Ascending aorta (tissue), 2 donors: ENCODE results near the gene AFF2. TPM values are rescaled to one million over a fixed set of nuclear protein-coding genes. Genes with fewer than 3 reads are reported as not detected.

Experiments
- DNase-seq, 2 donors: peaks; one replicate each; pipeline ENCODE4 v3.0.0-alpha.2; 2019; ENCODE audit warnings: low spot score in 2 of 2
- H3K27ac ChIP-seq, 2 donors: fragments of 200-600 bp; sonication (generic); one replicate each; pipeline ENCODE4 v1.5.1; 2016 to 2017; ENCODE audit warnings: mild to moderate bottlenecking in 1 of 2
- H3K27me3 ChIP-seq: fragments of 200-600 bp; sonication (generic); one replicate; pipeline ENCODE4 v1.5.1; 2017
- H3K36me3 ChIP-seq, 2 donors: fragments of 200-600 bp; sonication (generic); one replicate each; pipeline ENCODE4 v1.5.1; 2016
- H3K4me1 ChIP-seq, 2 donors: fragments of 200-600 bp; sonication (generic); one replicate each; pipeline ENCODE4 v1.5.1; 2016 to 2017; ENCODE audit warnings: mild to moderate bottlenecking in 1 of 2
- H3K4me3 ChIP-seq, 2 donors: fragments of 200-600 bp; sonication (generic); one replicate each; pipeline ENCODE4 v1.5.1; 2016 to 2017; ENCODE audit warnings: mild to moderate bottlenecking in 1 of 2
- H3K9me3 ChIP-seq, 2 donors: fragments of 200-600 bp; sonication (generic); one replicate each; pipeline ENCODE4 v1.5.1; 2016
- intact Hi-C: fragments of 100-400 bp; cut with DNase I; formaldehyde crosslinking; loops from one replicate; pipeline ENCODE4 v1.15.1; 2023
- total RNA-seq: library from RNA; depleted of rRNA; stranded (reverse); fragments of >200 nt; gene quantifications from one replicate; pipeline ENCODE4 v1.1.0, GENCODE V29; 2016
- TF ChIP-seq, protein P1 (sequence below), 3 experiments: fragments of 200-600 bp in 2 of 3; fragments of 450-650 bp in 1 of 3; sonication (generic) in 2 of 3; IDR thresholded peaks; one replicate each; pipeline ENCODE4 v1.5.1; 2016 to 2019; ENCODE audit warnings: antibody characterized with exemption in 3 of 3, mild to moderate bottlenecking in 1 of 3, moderate library complexity in 1 of 3

The AFF2 gene
- total RNA-seq, 1 donor from 2014 or later, result 2.3 TPM

DNA sequence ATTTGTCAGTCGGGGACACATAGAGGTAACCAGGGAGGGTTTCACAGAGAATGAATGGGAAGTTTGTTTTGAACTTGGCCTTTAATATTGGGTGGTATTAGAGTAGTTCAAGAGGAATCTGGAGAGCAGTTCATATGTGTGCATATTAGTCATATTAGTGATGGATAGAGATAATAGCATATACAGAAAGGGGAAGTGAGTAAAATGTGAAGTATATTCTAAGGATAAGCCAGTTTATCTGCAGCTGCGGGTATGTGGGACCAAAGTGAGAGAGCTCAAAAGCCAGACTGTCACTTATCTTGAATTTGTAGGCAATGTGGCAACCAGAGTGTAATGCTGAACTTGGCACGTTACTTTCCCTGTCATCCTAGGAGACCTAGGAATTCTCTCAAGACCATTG lies 169.9 kb downstream of the AFF2 start:
- Histone ChIP-seq H3K4me3 (no peak overlapping the region), H3K4me1 (no peaks in the 10 kb centered on the region), H3K27me3 (no peaks in the 10 kb centered on the region), H3K36me3 (no peaks in the 10 kb centered on the region), H3K9me3 (peaks cover 0 to 9% of the 10 kb centered on the region in 2 donors), H3K27ac (no peak overlapping the region)
- TF ChIP-seq, protein P1, sequence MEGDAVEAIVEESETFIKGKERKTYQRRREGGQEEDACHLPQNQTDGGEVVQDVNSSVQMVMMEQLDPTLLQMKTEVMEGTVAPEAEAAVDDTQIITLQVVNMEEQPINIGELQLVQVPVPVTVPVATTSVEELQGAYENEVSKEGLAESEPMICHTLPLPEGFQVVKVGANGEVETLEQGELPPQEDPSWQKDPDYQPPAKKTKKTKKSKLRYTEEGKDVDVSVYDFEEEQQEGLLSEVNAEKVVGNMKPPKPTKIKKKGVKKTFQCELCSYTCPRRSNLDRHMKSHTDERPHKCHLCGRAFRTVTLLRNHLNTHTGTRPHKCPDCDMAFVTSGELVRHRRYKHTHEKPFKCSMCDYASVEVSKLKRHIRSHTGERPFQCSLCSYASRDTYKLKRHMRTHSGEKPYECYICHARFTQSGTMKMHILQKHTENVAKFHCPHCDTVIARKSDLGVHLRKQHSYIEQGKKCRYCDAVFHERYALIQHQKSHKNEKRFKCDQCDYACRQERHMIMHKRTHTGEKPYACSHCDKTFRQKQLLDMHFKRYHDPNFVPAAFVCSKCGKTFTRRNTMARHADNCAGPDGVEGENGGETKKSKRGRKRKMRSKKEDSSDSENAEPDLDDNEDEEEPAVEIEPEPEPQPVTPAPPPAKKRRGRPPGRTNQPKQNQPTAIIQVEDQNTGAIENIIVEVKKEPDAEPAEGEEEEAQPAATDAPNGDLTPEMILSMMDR (IDR thresholded peaks at IDR 0.05), result no peak
- intact Hi-C loops, result no loop called here
- no peak for DNase-seq

- Histone ChIP-seq H3K4me1 (no peaks in the 10 kb centered on the region), H3K27ac (no peak overlapping the region), H3K4me3 (no peak overlapping the region), H3K27me3 (no peaks in the 10 kb centered on the region), H3K9me3 (peaks cover 0 to 9% of the 10 kb centered on the region in 2 donors), H3K36me3 (no peaks in the 10 kb centered on the region)
- no peak for DNase-seq
- intact Hi-C loops, result no loop called here
- TF ChIP-seq, protein P1 (IDR thresholded peaks at IDR 0.05), result no peak
Measured at GRCh38 chrX:148672517-148672916, 172.1 kb downstream of the AFF2 start.

DNA sequence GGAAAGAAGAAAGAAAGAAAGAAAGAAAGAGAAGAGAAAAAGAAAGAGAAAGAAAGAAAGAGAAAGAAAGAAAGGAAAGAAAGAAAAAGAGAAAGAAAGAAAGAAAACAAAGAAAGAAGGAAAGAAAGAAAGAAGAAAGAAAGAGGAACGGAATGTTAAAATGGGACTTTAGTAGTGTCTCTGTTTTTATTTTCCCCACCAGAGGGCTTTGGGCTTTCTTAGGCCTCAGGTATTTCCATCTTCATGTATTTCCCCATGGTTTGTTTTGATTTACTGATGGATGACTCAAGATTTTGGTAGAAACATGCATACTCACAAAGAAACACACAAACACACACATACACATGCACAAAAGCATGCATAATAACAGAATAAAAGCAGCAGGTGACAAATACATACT lies 181.2 kb downstream of the AFF2 start:
- Histone ChIP-seq H3K27ac (no peak overlapping the region), H3K4me1 (no peaks in the 10 kb centered on the region), H3K36me3 (no peaks in the 10 kb centered on the region), H3K27me3 (no peaks in the 10 kb centered on the region), H3K4me3 (no peak overlapping the region), H3K9me3 (no peaks in the 10 kb centered on the region)
- no peak for DNase-seq
- TF ChIP-seq, protein P1 (IDR thresholded peaks at IDR 0.05), result no peak
- intact Hi-C loops, result no loop called here

GRCh38 chrX:148682206-148682605 lies 181.8 kb downstream of the AFF2 start:
- H3K27me3 ChIP-seq, result no peaks in the 10 kb centered on the region
- H3K27ac ChIP-seq, result no peak overlapping the region
- TF ChIP-seq, protein P1 (IDR thresholded peaks at IDR 0.05), result no peak
- H3K4me1 ChIP-seq, result no peaks in the 10 kb centered on the region
- no peak for DNase-seq
- no peaks in the 10 kb centered on the region for H3K36me3 ChIP-seq
- H3K9me3 ChIP-seq, result no peaks in the 10 kb centered on the region
- no peak overlapping the region for H3K4me3 ChIP-seq
- intact Hi-C loops, result no loop called here

DNA sequence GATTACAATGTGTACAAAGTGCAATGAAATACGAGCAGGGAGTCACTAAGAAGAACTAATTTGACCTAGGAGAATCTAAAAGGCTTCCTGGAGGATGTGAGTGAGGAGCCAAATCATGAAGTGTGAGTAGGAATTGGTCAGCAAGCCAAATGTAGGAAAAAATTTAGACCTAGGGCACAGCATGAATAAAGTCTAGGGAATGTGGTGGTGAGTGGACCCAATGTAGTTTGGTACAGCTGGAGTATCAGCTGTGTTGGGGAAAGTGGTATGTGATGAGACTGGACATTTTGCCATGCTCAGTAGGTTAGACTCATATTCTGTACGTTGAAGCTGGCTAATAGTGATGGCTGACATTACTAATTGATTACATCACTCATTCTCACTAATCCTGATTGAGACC lies 191.0 kb downstream of the AFF2 start:
- TF ChIP-seq, protein P1 (IDR thresholded peaks at IDR 0.05), result no peak
- Histone ChIP-seq H3K27ac (no peak overlapping the region), H3K9me3 (no peaks in the 10 kb centered on the region), H3K36me3 (no peaks in the 10 kb centered on the region), H3K4me1 (no peaks in the 10 kb centered on the region), H3K27me3 (no peaks in the 10 kb centered on the region), H3K4me3 (no peak overlapping the region)
- intact Hi-C loops, result loop anchor here (10.0 kb wide), 1 partner anchor 57 kb away; no protein-coding TSS in a partner anchor
- DNase-seq, result no peak

- H3K4me3 ChIP-seq, result no peak overlapping the region
- H3K4me1 ChIP-seq, result no peaks in the 10 kb centered on the region
- H3K27ac ChIP-seq, result no peak overlapping the region
- no peaks in the 10 kb centered on the region for H3K36me3 ChIP-seq
- TF ChIP-seq, protein P1 (IDR thresholded peaks at IDR 0.05), result no peak
- intact Hi-C loops, result loop anchor here (10.0 kb wide), 1 partner anchor 60 kb away; no protein-coding TSS in a partner anchor
- no peaks in the 10 kb centered on the region for H3K9me3 ChIP-seq
- DNase-seq, result no peak
- H3K27me3 ChIP-seq, result no peaks in the 10 kb centered on the region
Measured at GRCh38 chrX:148695255-148695654, 194.8 kb downstream of the AFF2 start.
